ENCODE measurements around the gene RXRB.

Gene RXRB

DNA sequence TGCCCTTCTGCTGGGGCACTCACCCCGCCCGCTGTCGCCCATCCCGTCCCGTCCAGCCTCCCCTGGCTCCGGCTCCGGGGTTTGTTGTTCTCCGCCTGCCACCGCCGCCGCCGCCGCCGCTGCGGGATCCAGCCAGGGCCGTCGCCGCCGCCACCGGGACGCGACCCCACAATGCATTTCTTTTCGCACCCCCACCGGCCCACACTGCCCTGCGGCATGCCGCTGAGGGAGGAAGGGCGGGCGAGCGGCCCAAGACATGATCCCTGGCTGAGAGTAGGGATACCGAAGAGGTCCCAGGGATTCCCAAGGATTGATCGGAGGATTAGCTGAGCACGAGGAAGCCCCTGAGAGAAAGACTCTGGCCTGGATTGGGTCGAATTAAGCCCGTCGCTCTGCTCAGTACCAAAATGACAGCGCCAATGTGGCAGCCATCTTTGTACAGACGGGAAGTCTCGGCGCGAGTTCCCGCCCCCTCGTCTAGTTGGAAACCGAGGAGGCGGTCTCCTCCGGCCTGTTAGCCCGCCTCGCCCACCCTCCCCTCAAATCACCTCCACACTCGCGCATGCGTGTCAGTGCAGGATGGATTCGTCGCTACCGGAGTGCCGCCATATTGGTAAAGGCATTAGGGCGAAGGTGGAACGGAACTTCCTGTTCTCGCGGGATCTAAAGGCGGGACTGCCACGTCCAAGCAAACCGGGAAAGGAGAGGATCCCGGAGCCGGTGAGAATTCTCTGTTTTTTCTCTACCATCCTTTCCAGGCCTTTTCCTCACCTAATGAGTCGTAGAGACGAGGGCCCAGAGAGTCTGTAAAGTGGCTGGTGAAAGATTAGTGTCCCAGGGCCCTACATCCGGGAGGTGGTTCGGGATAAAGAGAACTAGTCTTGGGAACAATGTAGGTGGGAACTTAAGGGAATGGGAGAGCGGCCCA lies at the start of gene RXRB, which contains the start of gene SLC39A7:
RXRB (minus strand) TSS at position 447 of the 928 bp plus-strand sequence; CDS start at position 258, 189 bp downstream.
SLC39A7 (plus strand) TSS at position 649 of the 928 bp plus-strand sequence. CDS start 379 bp downstream, outside the sequence.
- peaks cover 15 to 48% of the 10 kb centered on the region in 2 experiments; a peak in 2 of 3 replicates for H3K36me3 ChIP-seq (ENCODE audit: control insufficient read depth in 2 of 2, insufficient read depth in 1 of 2, low read length in 2 of 2)
- peaks cover 23% of the 10 kb centered on the region for H3K4me1 ChIP-seq (ENCODE audit: control insufficient read depth, insufficient read depth, low read length)
- H3K9me3 ChIP-seq (ENCODE audit: control insufficient read depth, insufficient read depth, low read depth, low read length), result no peaks in the 10 kb centered on the region
- H3K4me3 ChIP-seq (ENCODE audit: low read depth, low read length), result peak within 1 kb of the TSS; percentile 75
- ChIA-PET POLR2A (interaction anchor here (0.7 to 2.1 kb wide), 14 partner anchors 8 to 307 kb away, joined by 3 to 14 read pairs (median 6); partner anchors contain the start of genes RING1, RPS18 and VPS52), CTCF (interaction anchor here (0.5 to 1.5 kb wide), 3 partner anchors 29 to 88 kb away, joined by 3 to 6 read pairs (median 5); partner anchors contain the start of gene WDR46)
- peak within 1 kb of the TSS; percentile 98 for H3K27ac ChIP-seq (ENCODE audit: extremely low read depth, low read depth, low read length)
- TF ChIP-seq TRIM28 (IDR thresholded peaks at IDR 0.05; ENCODE audit: borderline replicate concordance, low read length), result 0 out of 2 replicates have a peak, but pooled peaks have one; percentile 13
- peak; percentile 72 for TF ChIP-seq EGR2 (tag by site-specific recombination; IDR thresholded peaks at IDR 0.05; ENCODE audit: low read depth)
- TF ChIP-seq, protein P1, sequence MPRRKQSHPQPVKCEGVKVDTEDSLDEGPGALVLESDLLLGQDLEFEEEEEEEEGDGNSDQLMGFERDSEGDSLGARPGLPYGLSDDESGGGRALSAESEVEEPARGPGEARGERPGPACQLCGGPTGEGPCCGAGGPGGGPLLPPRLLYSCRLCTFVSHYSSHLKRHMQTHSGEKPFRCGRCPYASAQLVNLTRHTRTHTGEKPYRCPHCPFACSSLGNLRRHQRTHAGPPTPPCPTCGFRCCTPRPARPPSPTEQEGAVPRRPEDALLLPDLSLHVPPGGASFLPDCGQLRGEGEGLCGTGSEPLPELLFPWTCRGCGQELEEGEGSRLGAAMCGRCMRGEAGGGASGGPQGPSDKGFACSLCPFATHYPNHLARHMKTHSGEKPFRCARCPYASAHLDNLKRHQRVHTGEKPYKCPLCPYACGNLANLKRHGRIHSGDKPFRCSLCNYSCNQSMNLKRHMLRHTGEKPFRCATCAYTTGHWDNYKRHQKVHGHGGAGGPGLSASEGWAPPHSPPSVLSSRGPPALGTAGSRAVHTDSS (tag by site-specific recombination; IDR thresholded peaks at IDR 0.05), result peak; percentile 63
- TF ChIP-seq ZNF138 (tag by site-specific recombination; IDR thresholded peaks at IDR 0.05; ENCODE audit: borderline replicate concordance), result no peak
- peak; percentile 73 for TF ChIP-seq ZBTB26 (tag by site-specific recombination; optimal IDR thresholded peaks at IDR 0.05)
- no peak for TF ChIP-seq ZNF626 (tag by site-specific recombination; IDR thresholded peaks at IDR 0.05)
- peak; percentile 55; the same call in 1 of the 2 replicates for TF ChIP-seq KLF1 (tag by site-specific recombination; IDR thresholded peaks at IDR 0.05)
- peak; percentile 46 for TF ChIP-seq ZNF843 (tag by site-specific recombination; IDR thresholded peaks at IDR 0.05)
- peak; percentile 56; the same call in 1 of the 2 replicates for TF ChIP-seq KLF7 (tag by site-specific recombination; IDR thresholded peaks at IDR 0.05; ENCODE audit: borderline replicate concordance)
- TF ChIP-seq, protein P2, sequence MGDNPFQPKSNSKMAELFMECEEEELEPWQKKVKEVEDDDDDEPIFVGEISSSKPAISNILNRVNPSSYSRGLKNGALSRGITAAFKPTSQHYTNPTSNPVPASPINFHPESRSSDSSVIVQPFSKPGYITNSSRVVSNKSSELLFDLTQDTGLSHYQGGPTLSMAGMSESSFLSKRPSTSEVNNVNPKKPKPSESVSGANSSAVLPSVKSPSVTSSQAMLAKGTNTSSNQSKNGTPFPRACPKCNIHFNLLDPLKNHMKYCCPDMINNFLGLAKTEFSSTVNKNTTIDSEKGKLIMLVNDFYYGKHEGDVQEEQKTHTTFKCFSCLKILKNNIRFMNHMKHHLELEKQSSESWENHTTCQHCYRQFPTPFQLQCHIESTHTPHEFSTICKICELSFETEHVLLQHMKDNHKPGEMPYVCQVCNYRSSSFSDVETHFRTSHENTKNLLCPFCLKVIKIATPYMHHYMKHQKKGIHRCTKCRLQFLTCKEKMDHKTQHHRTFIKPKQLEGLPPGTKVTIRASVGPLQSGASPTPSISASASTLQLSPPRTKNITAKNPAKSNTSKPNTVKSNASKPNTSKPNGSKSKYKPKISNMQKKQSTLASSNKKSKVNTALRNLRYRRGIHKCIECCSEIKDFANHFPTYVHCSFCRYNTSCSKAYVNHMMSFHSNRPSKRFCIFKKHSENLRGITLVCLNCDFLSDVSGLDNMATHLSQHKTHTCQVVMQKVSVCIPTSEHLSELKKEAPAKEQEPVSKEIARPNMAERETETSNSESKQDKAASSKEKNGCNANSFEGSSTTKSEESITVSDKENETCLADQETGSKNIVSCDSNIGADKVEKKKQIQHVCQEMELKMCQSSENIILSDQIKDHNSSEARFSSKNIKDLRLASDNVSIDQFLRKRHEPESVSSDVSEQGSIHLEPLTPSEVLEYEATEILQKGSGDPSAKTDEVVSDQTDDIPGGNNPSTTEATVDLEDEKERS (tag by site-specific recombination; IDR thresholded peaks at IDR 0.05), result peak; percentile 77; the same call in 1 of the 2 replicates
- TF ChIP-seq ZNF16 (tag by site-specific recombination; IDR thresholded peaks at IDR 0.05; ENCODE audit: low read depth), result no peak
- peak; percentile 82 for TF ChIP-seq ZXDB (tag by site-specific recombination; IDR thresholded peaks at IDR 0.05)
- no peak for TF ChIP-seq ZNF747 (tag by site-specific recombination; IDR thresholded peaks at IDR 0.05)
- 0 out of 2 replicates have a peak, but pooled peaks have one; percentile 50 for TF ChIP-seq ZNF24 (tag by site-specific recombination; IDR thresholded peaks at IDR 0.05)
- peak; percentile 19; the same call in 1 of the 2 replicates for TF ChIP-seq OSR2 (tag by site-specific recombination; IDR thresholded peaks at IDR 0.05)
- peak; percentile 7; the same call in 1 of the 2 replicates for TF ChIP-seq WT1 (tag by site-specific recombination; IDR thresholded peaks at IDR 0.05)
- TF ChIP-seq ZNF10 (tag by site-specific recombination; IDR thresholded peaks at IDR 0.05), result no peak
- TF ChIP-seq KLF17 (tag by site-specific recombination; IDR thresholded peaks at IDR 0.05), result peak; percentile 85
- TF ChIP-seq ZBTB17 (tag by site-specific recombination; IDR thresholded peaks at IDR 0.05), result peak; percentile 96
- 0 out of 2 replicates have a peak, but pooled peaks have one; percentile 34 for TF ChIP-seq FEZF1 (tag by site-specific recombination; IDR thresholded peaks at IDR 0.05)
- TF ChIP-seq, protein P3, sequence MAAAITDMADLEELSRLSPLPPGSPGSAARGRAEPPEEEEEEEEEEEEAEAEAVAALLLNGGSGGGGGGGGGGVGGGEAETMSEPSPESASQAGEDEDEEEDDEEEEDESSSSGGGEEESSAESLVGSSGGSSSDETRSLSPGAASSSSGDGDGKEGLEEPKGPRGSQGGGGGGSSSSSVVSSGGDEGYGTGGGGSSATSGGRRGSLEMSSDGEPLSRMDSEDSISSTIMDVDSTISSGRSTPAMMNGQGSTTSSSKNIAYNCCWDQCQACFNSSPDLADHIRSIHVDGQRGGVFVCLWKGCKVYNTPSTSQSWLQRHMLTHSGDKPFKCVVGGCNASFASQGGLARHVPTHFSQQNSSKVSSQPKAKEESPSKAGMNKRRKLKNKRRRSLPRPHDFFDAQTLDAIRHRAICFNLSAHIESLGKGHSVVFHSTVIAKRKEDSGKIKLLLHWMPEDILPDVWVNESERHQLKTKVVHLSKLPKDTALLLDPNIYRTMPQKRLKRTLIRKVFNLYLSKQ (tag by site-specific recombination; IDR thresholded peaks at IDR 0.05; ENCODE audit: borderline replicate concordance), result no peak
- TF ChIP-seq ZNF133 (tag by site-specific recombination; IDR thresholded peaks at IDR 0.05), result no peak
- peak; percentile 87 for TF ChIP-seq ZNF391 (tag by site-specific recombination; IDR thresholded peaks at IDR 0.05; ENCODE audit: borderline replicate concordance, low read depth)
- TF ChIP-seq ZNF501 (tag by site-specific recombination; IDR thresholded peaks at IDR 0.05), result peak; percentile 90
- peak; percentile 67; the same call in 1 of the 2 replicates for TF ChIP-seq KLF16 (tag by site-specific recombination; IDR thresholded peaks at IDR 0.05)
- peak; percentile 12; the same call in 1 of the 2 replicates for TF ChIP-seq GLIS1 (tag by site-specific recombination; IDR thresholded peaks at IDR 0.05)
